Measurements from ENCODE around the gene TMEM190.
A peak's percentile ranks its signal among the peaks of the same experiment; 100 is the strongest.
"Not testable (repeated sequence)": the region's sequence is repeated elsewhere in the genome, so short reads cannot be mapped to it uniquely, and the experiment has no call there.

The TMEM190 gene

DNA sequence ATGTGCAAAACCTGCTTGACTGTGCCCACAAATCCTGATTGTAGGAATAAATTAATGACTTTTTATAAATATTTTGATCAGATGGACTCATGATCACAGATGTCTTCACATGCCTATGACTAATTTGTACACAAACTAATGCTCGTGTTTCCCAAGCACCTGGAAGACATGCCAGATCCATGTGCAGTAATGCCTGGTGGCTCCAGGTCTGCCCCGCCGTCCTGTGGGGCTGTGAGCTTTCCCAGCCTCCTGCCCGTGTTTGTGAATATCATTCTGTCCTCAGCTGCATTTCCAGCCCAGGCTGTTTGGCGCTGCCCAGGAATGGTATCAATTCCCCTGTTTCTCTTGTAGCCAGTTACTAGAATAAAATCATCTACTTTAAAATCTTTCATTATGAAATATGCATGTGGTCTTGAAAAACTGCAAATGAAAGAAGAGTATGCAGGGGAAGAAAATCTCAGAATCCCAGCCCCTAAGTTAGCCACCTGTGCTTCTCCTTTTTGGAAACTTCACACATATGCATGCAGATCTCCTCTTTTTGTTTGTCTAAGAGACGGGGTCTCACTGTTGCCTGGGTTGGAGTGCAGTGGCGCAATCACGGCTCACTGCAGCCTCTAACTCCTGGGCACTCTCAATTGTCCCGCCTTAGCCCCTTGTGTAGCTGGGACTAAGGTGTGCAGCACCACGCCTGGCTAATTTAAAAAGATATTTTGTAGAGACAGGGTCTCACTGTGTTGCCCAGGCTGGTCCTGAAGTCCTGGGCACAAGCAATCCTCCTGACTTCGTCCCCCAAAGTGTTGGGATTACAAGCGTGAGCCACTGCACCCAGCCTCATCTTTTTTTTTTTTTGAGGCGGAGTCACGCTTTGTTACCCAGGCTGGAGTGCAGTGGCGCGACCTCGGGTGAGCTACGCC is 15.3 kb downstream of the TMEM190 start:
- DNase-seq = no peak

DNA sequence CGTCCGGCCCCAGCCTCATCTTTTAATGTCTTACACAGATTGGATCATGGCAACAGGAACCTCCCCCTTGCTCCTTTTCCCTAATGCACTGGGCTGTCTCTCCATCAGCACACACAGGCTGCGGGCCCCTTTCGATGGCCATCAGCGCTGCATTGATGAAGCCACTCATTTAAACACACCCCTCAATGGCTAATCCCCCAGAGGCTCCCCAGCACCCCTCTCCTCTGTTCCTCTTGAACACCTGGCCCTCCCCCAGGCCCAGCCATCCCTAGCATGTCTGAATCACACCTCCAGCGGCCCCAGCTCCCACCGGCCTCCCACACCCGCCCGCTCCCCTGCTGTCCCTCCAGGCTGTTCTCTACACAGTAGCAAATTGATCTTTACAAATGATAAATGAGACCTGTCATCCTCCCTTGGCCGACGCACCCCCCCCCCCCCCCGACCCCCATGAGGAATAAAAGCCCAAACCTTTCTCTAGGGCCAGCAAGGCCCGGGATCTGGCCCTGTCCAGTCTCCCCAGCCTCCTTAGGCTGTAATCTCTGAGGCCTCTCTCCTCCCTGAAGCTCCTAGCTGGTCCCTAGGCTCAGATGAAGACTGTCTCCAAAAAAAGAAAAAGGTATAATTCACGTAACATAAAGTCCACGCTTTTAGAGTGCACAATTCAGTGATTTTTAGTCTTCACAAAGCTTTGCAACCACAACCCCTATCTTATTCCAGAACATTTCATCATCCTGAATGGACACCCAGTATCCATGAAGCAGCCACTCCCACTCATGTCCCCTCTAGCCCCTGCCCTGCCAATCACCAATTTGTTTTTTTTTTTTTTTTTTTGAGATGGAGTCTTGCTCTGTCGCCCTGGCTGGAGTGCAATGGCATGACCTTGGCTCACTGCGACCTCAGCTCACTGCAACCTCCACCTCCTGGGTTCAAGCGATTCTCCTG is 16.5 kb downstream of the TMEM190 start:
- no peak for DNase-seq

DNA sequence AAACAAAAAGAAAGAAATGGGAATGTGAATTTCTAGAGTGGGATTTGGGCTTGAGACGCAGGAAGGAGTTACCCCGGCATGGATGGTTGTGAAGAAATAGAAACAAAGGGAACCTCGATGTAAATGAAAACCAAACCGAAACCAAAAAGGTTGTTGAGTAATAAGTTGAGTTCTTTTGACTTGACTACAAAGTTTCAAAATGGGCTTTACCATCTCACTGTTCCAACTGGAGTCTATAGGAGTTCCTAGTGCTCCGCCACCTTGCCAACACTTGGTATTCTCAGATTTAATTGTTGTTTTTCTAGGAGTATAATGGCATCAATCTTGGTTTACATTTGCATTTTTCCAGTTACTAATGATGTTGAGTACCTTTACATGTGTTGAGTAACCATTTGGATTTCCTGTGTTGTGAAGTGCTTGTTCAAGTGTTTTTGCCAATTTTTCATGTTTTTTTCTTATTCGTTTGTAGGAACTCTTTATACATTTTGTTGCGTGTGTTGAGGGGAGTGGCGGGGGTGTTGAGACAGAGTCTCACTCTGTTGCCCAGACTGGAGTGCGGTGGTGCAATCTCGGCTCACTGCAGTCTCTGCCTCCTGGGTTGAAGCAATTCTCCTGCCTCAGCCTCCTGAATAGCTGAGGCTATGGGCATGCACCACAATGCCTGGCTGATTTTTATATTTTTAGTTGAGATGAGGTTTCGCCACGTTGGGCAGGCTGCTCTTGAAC is 21.7 kb downstream of the TMEM190 start:
- DNase-seq = peak; percentile 70

DNA sequence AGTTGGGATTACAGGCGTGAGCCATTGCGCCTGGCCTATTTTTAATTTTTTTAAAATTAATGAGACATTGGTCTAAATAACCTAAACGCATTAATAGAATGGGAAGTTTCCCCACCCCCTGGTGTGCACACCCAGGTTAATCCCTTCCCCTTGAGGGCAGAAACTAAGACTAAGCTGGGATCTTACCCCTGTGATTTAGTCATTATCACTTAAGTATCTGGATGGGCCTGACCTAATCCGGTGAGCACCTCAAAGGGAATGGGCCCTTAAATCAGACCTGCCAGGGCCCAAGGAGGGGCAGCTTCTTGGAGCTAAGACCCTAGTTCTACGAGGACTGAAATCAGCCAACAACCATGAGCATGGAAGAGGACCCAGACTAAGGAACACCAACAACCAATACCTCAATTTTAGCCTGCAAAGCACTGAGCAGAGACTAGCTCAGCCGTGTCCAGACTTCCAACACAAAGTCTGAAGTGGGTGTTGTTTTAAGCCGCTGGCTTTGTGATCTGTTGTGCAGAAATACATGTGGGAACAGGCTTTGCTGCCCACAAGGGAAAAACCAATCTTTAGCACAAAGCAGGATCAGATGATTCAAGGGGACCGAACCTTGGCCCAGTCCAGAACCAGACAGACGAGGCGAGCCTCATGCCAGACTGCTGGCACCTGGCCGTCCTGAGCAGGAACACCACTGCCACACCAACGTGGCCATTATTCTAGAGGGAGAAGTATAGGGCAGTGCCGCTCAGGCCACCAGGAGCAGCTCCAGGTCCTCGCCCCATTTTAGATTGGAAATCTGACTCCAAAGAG is 23.9 kb downstream of the TMEM190 start:
- DNase-seq = no peak

DNA sequence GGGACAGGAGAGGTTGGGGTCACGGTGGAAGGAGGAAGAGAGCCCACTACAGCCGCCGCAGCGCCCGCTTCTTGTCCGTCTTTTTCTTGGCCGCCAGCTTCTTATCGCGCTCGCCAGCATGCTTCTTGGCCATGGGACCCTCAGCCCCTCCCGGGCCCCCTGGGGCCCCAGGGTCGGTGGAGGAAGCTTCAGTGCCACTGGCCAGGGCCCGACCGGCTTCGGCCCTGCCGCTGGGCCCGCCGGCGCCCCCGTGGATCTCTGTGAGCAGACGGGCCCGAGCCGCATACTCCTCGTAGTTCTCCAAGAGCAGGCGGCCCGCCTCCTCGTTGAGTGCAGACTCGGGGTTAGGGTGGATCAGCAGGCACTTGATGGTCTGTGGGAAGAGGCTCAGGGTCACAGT is 24.8 kb downstream of the TMEM190 start:
- not testable (repeated sequence) for DNase-seq

DNA sequence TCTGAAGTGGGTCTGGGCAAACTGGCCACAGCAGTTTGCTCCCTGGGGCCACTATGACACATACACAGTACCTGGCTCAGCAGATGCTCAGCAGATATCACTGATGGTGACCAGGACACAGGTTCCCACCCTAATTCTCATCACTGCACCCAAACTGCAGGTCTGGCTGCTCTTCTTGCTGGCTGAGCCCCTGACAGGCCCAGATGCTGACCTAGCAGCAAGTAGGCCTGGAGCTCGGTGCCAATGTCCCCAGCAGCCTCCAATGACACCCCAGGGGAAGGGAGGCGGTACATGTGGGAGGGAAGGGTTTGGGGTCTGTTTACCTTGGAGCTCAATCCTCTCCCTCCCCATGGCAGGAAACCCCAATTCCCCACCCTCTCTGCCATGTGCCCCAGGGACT is 25.9 kb downstream of the TMEM190 start:
- no peak for DNase-seq

DNA sequence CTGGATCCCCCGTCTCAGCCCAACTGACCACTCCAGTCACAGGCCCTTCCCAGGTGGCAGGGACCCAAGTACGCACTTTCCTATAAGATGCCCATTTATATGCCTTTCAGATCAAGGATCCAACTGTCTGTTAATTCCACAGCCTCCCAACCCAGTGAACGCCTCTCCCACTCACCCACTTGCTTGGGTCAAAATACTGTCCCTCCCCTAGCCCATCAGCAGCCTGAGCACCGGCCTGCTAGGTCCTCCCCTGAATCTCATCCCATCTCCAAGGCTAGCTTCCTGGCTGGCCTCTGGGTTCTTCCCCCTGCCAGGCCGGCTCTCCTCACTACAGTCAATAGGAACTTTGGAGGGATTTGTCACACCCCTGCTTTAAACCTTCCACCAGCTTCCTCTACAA is 29.0 kb downstream of the TMEM190 start:
- DNase-seq = no peak

DNA sequence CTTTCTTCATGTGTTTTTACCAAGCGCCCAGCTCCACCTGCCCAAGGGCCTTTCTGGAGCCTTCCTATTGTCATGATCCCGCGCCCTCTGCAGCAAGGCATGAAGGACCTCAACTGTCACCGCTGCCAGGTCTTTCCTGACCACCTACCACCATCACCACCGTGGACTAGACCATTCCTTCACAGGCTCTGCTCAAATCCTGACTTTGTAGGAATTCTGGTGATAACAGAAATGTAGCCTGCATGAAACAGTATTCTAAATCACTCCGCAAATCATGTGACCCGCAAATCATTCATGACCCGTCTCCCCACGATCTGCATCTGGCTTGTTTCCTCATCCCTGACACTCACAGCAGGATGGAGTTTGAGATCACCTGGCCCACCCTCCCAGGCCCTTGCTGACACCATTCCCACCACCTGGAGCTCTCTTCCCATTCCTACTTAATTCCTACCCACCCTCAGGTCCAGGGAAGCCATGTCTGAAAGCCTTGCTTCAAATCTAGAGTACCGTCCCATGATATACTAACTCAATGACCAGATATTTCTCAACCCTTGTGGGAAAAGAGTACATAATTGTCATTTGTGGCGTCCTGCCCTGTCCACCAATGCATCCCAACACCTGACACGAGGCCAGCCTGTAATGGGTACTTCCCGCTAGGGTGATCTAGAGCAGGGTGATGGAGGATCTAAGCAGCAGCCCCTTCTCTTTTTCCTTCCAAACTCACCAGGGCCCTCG is 29.6 kb downstream of the TMEM190 start:
- no peak for DNase-seq

DNA sequence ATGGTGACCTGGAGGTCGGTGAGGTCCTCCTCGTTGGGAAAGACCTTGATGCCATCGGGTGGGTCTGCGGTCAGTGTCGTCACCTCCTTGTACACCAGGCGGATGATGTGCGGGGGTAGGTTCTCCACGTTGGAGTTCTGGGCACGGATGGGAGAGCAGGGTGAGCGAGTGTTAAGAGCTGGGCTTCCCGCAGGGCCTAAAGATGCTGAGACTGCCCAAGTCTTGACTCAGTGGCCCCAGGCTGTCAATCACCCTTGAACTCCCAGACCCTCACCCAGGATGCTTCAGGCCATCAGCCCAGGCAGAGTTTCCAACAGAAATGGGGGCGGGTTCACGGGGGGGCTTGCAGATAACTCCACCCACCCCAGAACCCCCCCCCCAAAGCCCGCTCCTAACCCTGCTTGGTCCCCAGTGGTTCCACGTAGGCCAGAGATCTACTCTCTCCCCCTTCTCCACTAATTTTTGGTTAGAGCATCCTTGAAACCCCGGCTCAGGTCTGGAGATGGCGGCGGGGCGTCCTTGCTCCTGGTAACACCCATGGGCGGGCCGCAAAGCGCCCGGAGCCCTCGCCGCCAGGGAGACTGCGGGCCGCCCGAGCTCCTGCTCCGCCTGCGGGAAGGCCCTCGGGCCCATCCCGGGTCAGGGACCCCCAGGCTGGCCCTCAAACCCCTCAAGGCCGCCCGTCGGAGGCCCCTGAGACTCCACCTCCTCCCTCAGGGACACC is 30.4 kb downstream of the TMEM190 start:
- peak; percentile 26 for DNase-seq

DNA sequence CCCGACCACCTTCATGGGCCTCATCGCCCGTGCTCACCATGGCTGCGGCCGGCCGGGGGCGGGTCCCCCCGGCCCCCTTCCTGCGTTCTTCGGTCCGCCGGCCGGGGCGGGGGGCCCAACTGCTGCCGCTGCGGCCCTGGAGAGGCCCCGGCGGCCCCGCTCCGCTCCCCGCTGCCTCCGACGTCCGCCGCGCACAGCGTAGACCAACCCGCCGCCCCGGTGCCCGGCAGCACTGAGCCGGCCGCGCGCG is 30.8 kb downstream of the TMEM190 start, which contains the start of gene UBE2S:
Gene UBE2S (minus strand): TSS at position 239 of the 250 bp plus-strand sequence. CDS start 199 bp downstream, at position 40.
- not testable (repeated sequence) for DNase-seq

DNA sequence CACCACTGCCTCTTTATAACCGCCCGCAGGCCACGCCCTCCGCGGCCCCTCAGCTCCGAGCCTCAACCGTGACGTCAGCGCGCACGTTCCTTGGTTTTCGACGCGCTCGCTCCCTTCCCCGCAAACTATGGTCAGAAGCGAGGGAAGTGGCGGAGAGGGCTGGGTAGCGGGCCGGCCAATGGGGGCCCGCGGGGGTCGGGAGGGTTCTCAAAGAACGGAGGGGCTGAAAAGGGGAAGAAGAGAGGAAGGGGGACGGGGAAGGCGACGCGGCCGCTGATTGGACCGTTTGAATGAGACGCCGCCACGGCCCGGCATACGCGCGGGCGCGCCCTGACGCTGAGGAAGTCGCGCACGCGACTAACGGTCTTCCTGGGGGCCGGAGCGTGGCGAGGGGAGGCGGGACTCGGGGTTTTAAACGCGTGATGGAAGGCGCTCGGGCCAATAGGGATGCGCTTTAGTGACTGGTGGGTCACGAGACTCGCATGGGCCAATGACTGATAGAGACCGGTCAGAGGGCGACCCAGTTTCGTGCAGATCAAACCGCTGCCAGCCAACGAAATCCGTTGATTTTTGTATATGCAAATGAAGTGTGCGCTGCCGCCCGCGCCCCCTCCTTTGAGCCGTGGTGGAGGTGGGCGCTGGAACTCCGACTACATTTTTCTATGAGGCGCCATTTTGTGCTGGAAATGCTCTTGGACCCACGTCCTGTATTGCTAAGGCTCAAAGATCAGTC is 31.3 kb downstream of the TMEM190 start:
- peak; percentile 99 for DNase-seq

DNA sequence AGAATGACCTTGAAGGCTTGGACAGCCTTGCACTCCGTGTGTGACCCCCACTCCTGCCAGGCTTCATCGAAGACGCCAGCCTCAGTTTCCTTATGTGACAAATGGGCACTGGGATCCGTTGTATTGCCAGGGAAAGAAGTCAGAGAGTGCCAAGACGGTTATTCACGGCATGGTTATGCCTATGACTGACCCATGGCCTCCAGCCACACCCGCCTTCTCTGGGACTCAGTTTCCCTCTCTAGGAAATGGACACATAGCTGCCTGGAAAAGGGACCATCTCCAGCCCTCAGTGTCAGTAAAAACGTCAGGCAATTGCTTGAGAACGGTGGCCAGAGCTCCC is 31.9 kb downstream of the TMEM190 start:
- DNase-seq = no peak

DNA sequence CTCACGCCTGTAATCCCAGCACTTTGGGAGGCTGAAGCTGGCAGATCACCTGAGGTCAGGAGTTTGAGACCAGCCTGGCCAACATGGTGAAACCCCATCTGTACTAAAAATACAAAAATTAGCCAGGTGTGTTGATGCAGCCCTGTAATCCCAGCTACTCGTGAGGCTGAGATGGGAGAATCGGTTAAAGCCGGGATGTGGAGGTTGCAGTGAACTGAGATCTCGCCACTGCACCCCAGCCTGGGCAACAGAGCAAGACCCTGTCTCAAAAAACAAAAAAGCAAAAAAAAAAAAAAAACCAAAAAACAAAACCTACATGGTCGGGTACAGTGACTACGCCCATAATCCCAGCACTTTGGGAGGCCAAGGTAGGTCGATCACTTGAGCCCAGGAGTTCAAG is 32.6 kb downstream of the TMEM190 start:
- not testable (repeated sequence) for DNase-seq

DNA sequence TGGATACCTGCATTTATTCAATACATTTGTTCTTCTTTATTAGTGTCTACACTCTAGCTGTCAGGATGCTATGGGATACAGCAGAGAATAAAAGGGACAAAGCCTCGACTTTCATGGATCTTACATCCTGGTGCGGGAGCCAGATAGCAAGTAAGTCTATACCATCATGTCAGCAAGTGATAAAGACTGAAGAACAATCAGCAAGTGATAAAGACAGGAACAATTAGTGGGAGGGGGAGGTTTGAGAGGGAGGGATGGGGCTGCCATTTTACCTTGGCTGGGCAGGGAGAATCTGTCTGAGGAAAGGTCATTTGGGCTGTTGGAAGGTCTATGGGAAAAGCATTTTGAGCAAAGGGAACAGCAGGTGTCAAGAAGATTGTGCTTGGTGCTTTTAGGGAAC is 33.5 kb downstream of the TMEM190 start:
- no peak for DNase-seq

DNA sequence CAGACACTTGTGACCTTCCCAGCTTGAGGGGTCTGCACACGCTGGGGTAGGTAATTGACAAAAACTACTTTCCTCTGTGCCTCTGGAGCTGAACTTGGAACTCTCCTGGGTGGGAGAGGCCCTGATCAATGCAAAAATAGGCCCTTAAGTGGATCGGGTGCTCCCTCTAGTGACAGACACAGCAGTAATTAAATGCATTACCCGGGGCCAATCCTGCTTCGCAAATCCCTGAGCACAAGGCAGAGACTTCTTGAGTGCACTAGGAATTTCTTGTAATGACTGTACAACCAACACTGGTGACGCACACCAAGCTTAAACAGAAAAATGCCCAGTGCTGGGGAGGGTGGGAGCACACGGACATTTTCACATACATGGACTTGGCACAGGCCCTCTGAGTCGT is 41.6 kb downstream of the TMEM190 start:
- peak; percentile 64 for DNase-seq

DNA sequence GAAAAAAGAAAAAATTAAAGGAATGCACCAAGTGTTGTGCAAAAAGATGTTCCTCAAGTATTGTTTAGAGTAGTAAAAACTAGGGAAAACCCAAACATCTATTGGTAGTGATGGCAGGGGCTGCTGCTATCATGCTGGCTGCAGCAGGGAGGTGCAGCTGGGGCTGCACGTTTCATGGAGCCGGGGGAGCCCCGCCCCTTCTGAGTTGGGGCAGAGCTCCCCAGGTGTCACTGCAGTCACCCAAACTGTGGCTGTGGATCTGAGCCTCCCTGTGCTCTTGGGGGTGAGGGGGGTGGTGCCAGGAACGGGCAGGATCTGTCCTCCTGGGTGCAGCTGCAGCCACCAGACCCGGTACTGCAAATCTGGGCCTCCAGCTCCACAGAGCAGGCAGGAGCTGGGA is 42.5 kb downstream of the TMEM190 start:
- DNase-seq = no peak

DNA sequence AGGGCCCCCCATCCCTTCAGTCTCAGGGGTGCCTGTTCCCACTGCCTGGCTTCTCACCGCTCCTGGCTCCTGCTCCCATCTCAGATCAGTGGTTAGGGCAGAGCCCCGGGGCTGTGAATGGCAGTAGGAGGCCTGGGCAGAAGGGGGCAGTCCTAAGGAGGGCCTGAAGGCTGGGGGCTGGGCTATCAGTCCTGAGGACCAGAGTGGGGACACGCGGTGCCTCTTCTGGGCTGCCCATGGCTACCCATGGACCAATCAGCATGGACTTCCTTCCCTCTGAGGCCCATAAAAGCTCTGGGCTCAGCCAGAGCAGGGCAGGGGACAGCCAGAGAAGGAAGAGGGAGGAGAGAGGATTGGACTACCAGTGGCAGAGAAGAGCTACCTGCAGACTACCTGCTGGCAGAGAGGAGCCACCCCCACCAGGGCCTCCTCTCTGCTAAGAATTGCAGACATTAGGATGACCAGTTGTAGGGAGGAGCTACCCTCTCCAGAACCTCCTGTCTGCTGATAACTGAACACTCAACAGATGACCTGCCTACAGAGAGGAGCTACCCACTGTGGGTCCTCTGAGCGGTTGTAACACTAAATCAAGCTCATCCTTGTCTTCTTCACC is 43.1 kb downstream of the TMEM190 start:
- no peak for DNase-seq

DNA sequence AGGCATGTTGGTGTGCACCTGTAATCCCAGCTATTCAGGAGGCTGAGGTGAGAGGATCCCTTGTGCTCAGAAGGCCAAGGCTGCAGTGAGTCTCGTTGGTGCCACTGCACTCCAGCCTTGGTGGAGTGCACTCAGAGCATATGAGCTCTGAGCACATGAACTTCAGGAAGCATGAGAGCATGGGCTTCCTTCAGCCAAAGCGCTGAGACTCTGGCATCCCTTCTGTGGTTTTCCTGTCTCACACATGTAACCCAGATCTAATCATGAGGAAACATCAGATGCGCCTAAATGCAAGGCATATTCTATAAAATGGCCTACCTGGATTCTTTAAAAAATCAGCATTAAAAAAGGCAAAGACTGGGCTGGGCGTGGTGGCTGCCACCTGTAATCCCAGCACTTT is 44.7 kb downstream of the TMEM190 start:
- not testable (repeated sequence) for DNase-seq

DNA sequence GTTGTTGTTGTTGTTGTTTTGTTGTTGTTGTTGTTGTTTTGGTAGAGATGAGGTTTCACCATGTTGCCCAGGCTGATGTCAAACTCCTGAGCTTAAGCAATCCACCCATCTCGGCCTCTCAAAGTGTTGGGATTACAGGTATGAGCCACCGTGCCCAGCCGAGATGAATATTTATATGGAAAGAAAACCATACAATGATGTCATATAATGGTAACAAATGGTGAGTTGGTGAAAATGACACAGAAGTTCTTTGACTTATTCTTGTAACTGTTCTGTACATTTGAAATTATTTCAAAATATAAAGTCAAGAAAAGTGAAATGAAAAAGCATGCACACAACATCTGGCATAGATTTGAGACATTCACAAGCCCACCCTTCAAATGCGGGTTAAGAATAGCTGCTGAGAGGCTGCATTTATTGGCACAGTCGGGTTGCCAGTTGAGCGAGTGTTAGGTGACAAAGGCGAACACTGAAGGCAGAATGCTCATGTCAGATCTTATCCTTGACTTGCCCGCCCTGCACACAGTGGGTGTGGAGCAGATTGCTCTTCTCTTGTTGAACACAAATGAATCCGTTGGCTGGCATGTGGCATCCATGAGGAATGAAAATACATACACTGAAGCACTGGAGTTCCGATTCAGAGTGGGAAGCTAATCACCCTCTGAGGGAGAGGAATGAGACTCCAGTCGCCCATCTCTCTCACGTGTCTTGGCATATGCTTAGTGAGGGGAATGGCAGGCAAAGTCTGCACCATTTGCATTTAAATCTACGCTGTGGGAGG is 46.8 kb downstream of the TMEM190 start:
- no peak for DNase-seq

All from activated CD4-positive, alpha-beta T cell treated with anti-CD3 and anti-CD28 coated beads, Interleukin-10, Interleukin-2, amounts not matched to agents 100 ng/mL and 50 ng/mL, durations not matched to agents 16 hours and 8 hours (primary cell).